ENCODE results near the gene PTGES2.
A peak's percentile ranks its signal among the peaks of the same experiment; 100 is the strongest.

PTGES2 gene

GRCh38 chr9:128102861-128103588 is 24.5 kb downstream of the PTGES2 start:
- no peak for DNase-seq

- DNase-seq, result no peak
Observed at GRCh38 chr9:128102196-128102595, 25.3 kb downstream of the PTGES2 start.

GRCh38 chr9:128101690-128102089 is 25.8 kb downstream of the PTGES2 start:
- DNase-seq, result no peak

- no peak for DNase-seq
Observed at GRCh38 chr9:128101231-128101661, 26.3 kb downstream of the PTGES2 start.

- DNase-seq, result no peak
Observed at GRCh38 chr9:128100581-128100980, 26.9 kb downstream of the PTGES2 start.

GRCh38 chr9:128099932-128100491 is 27.5 kb downstream of the PTGES2 start:
- DNase-seq, result no peak

- DNase-seq, result no peak
Observed at GRCh38 chr9:128099231-128099931, 28.1 kb downstream of the PTGES2 start.

- peak; percentile 92 for DNase-seq
Observed at GRCh38 chr9:128098297-128099230, 29.0 kb downstream of the PTGES2 start.

GRCh38 chr9:128097543-128098296 is 29.8 kb downstream of the PTGES2 start:
- no peak for DNase-seq

- DNase-seq, result no peak
Observed at GRCh38 chr9:128096616-128097536, 30.7 kb downstream of the PTGES2 start.

- DNase-seq, result no peak
Observed at GRCh38 chr9:128094950-128095544, 32.5 kb downstream of the PTGES2 start.

- DNase-seq, result peak; percentile 60
Observed at GRCh38 chr9:128094166-128094949, 33.2 kb downstream of the PTGES2 start.

GRCh38 chr9:128093011-128093410 is 34.5 kb downstream of the PTGES2 start:
- no peak for DNase-seq

- DNase-seq, result no peak
Observed at GRCh38 chr9:128092199-128092977, 35.1 kb downstream of the PTGES2 start.

- no peak for DNase-seq
Observed at GRCh38 chr9:128091571-128091970, 36.0 kb downstream of the PTGES2 start.

GRCh38 chr9:128091144-128091543 is 36.4 kb downstream of the PTGES2 start:
- no peak for DNase-seq

GRCh38 chr9:128089299-128089698 is 38.2 kb downstream of the PTGES2 start:
- no peak for DNase-seq

- no peak for DNase-seq
Observed at GRCh38 chr9:128088253-128088945, 39.1 kb downstream of the PTGES2 start.
